ENCODE results near the gene LRRC75B.

- TF ChIP-seq CTCF (IDR thresholded peaks at IDR 0.05; ENCODE audit: low read depth, low read length) (no peak), POLR2A (IDR thresholded peaks at IDR 0.05; ENCODE audit: extremely low read depth, insufficient read length) (peak; percentile 47)
Measured at GRCh38 chr22:24554313-24555164, 38.3 kb downstream of the LRRC75B start, which contains the start of gene GUCD1.
